Measurements from ENCODE around the gene MEIS2. TPM values are rescaled to one million over a fixed set of nuclear protein-coding genes. Genes with fewer than 3 reads are reported as not detected.
A peak's percentile ranks its signal among the peaks of the same experiment; 100 is the strongest.

Gene MEIS2
- total and polyA plus RNA-seq, 2 experiments from 2014 or later, result 0.27 TPM; not detected in 1

DNA sequence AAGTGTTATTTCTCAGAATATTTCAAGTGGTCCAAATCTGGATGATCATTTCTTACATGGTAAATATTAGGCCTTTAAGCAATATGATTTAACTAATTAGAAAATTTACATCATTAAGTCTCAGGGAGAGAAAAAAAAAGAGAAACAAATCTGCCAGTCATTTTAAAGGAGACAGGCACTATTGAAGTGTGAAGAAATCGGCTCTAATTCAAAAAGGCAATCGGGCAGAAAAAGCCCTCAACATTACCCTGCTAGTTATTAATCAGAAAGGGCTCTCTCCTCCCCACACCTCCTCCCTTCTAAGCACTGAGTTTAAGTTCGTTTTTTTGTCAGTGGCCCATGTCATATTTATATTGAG lies 215.9 kb downstream of the MEIS2 start:
- Mint-ChIP-seq H3K36me3 (ENCODE audit: low read depth) (no peaks in the 10 kb centered on the region), H3K27me3 (ENCODE audit: insufficient read depth, low read depth, poor library complexity) (peaks cover 100% of the 10 kb centered on the region), H3K4me3 (peak overlapping the region; percentile 10; the same call in 1 of the 3 replicates), H3K4me1 (peaks cover 74% of the 10 kb centered on the region), H3K9me3 (no peaks in the 10 kb centered on the region), H3K27ac (no peak overlapping the region)
- H3K4me2 ChIP-seq, result peak overlapping the region; percentile 73
- ATAC-seq, result no peak
- H3K36me3 ChIP-seq (ENCODE audit: insufficient read depth), result no peaks in the 10 kb centered on the region
- DNase-seq (ENCODE audit: low spot score), result no peak
- no peaks in the 10 kb centered on the region for H3K79me2 ChIP-seq (replicated peaks; ENCODE audit: insufficient read depth)
- peaks cover 21% of the 10 kb centered on the region; the same call in 1 of the 2 replicates for H3F3A ChIP-seq (replicated peaks; ENCODE audit: low read depth)
- no peak overlapping the region for H2AFZ ChIP-seq
- H3K4me3 ChIP-seq, result peak overlapping the region; percentile 39
- H3K27ac ChIP-seq (ENCODE audit: low read depth), result no peak overlapping the region
- no peaks in the 10 kb centered on the region for H3K9me2 ChIP-seq (ENCODE audit: insufficient read depth)
- TF ChIP-seq EZH2phosphoT487 (IDR thresholded peaks at IDR 0.05; ENCODE audit: unreplicated experiment) (no peak), CTCF (conservative IDR thresholded peaks at IDR 0.05; ENCODE audit: low read depth in 2 of 2) (no peak), ZNF331 (CRISPR knock-in tag; IDR thresholded peaks at IDR 0.05; ENCODE audit: low read depth) (no peak), STAT1 (IDR thresholded peaks at IDR 0.05; ENCODE audit: unreplicated experiment) (no peak), EZH2 (IDR thresholded peaks at IDR 0.05; ENCODE audit: low read depth, unreplicated experiment) (peak; percentile 60)
- TF ChIP-seq, protein P1, sequence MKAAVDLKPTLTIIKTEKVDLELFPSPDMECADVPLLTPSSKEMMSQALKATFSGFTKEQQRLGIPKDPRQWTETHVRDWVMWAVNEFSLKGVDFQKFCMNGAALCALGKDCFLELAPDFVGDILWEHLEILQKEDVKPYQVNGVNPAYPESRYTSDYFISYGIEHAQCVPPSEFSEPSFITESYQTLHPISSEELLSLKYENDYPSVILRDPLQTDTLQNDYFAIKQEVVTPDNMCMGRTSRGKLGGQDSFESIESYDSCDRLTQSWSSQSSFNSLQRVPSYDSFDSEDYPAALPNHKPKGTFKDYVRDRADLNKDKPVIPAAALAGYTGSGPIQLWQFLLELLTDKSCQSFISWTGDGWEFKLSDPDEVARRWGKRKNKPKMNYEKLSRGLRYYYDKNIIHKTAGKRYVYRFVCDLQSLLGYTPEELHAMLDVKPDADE (IDR thresholded peaks at IDR 0.05), result no peak
- H3K4me1 ChIP-seq (ENCODE audit: insufficient read depth), result peaks cover 90% of the 10 kb centered on the region
- peaks cover 100% of the 10 kb centered on the region for H3K27me3 ChIP-seq (ENCODE audit: insufficient read depth)
- peaks cover 18% of the 10 kb centered on the region for H4K20me1 ChIP-seq (replicated peaks; ENCODE audit: insufficient read depth)

GRCh38 chr15:36883713-36884517 lies 216.4 kb downstream of the MEIS2 start:
- ATAC-seq, result peak; percentile 49
- Histone ChIP-seq H2AFZ (no peak overlapping the region), H4K20me1 (replicated peaks; ENCODE audit: insufficient read depth) (peaks cover 18% of the 10 kb centered on the region), H3K27me3 (ENCODE audit: insufficient read depth) (peaks cover 100% of the 10 kb centered on the region), H3K4me3 (peak overlapping the region; percentile 39), H3K9me2 (ENCODE audit: insufficient read depth) (no peaks in the 10 kb centered on the region), H3K4me1 (ENCODE audit: insufficient read depth) (peaks cover 92% of the 10 kb centered on the region), H3K27ac (ENCODE audit: low read depth) (no peak overlapping the region), H3K79me2 (replicated peaks; ENCODE audit: insufficient read depth) (no peaks in the 10 kb centered on the region), H3K4me2 (peak overlapping the region; percentile 73), H3F3A (replicated peaks; ENCODE audit: low read depth) (peaks cover 25% of the 10 kb centered on the region; the same call in 1 of the 2 replicates), H3K36me3 (ENCODE audit: insufficient read depth) (no peaks in the 10 kb centered on the region)
- H3K27ac Mint-ChIP-seq, result no peak overlapping the region
- peak; percentile 82 to 90 for TF ChIP-seq CTCF (conservative IDR thresholded peaks at IDR 0.05; ENCODE audit: low read depth in 2 of 2)
- TF ChIP-seq, protein P2, sequence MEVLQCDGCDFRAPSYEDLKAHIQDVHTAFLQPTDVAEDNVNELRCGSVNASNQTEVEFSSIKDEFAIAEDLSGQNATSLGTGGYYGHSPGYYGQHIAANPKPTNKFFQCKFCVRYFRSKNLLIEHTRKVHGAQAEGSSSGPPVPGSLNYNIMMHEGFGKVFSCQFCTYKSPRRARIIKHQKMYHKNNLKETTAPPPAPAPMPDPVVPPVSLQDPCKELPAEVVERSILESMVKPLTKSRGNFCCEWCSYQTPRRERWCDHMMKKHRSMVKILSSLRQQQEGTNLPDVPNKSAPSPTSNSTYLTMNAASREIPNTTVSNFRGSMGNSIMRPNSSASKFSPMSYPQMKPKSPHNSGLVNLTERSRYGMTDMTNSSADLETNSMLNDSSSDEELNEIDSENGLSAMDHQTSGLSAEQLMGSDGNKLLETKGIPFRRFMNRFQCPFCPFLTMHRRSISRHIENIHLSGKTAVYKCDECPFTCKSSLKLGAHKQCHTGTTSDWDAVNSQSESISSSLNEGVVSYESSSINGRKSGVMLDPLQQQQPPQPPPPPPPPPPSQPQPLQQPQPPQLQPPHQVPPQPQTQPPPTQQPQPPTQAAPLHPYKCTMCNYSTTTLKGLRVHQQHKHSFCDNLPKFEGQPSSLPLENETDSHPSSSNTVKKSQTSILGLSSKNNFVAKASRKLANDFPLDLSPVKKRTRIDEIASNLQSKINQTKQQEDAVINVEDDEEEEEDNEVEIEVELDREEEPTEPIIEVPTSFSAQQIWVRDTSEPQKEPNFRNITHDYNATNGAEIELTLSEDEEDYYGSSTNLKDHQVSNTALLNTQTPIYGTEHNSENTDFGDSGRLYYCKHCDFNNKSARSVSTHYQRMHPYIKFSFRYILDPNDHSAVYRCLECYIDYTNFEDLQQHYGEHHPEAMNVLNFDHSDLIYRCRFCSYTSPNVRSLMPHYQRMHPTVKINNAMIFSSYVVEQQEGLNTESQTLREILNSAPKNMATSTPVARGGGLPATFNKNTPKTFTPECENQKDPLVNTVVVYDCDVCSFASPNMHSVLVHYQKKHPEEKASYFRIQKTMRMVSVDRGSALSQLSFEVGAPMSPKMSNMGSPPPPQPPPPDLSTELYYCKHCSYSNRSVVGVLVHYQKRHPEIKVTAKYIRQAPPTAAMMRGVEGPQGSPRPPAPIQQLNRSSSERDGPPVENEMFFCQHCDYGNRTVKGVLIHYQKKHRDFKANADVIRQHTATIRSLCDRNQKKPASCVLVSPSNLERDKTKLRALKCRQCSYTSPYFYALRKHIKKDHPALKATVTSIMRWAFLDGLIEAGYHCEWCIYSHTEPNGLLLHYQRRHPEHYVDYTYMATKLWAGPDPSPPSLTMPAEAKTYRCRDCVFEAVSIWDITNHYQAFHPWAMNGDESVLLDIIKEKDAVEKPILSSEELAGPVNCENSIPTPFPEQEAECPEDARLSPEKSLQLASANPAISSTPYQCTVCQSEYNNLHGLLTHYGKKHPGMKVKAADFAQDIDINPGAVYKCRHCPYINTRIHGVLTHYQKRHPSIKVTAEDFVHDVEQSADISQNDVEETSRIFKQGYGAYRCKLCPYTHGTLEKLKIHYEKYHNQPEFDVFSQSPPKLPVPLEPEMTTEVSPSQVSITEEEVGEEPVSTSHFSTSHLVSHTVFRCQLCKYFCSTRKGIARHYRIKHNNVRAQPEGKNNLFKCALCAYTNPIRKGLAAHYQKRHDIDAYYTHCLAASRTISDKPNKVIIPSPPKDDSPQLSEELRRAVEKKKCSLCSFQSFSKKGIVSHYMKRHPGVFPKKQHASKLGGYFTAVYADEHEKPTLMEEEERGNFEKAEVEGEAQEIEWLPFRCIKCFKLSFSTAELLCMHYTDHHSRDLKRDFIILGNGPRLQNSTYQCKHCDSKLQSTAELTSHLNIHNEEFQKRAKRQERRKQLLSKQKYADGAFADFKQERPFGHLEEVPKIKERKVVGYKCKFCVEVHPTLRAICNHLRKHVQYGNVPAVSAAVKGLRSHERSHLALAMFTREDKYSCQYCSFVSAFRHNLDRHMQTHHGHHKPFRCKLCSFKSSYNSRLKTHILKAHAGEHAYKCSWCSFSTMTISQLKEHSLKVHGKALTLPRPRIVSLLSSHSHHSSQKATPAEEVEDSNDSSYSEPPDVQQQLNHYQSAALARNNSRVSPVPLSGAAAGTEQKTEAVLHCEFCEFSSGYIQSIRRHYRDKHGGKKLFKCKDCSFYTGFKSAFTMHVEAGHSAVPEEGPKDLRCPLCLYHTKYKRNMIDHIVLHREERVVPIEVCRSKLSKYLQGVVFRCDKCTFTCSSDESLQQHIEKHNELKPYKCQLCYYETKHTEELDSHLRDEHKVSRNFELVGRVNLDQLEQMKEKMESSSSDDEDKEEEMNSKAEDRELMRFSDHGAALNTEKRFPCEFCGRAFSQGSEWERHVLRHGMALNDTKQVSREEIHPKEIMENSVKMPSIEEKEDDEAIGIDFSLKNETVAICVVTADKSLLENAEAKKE (CRISPR knock-in tag; IDR thresholded peaks at IDR 0.05), result no peak
- DNase-seq (ENCODE audit: low spot score), result peak; percentile 98
- no peaks in the 10 kb centered on the region for H3K36me3 Mint-ChIP-seq (ENCODE audit: low read depth)
- no peaks in the 10 kb centered on the region for H3K9me3 Mint-ChIP-seq
- H3K4me3 Mint-ChIP-seq, result peak overlapping the region; percentile 15
- H3K4me1 Mint-ChIP-seq, result peaks cover 80% of the 10 kb centered on the region
- H3K27me3 Mint-ChIP-seq (ENCODE audit: insufficient read depth, low read depth, poor library complexity), result peaks cover 100% of the 10 kb centered on the region
